GM20000 (cell line): ENCODE results near the gene CDK14.

Experiments used
- DNase-seq: peaks from one replicate; pipeline ENCODE4 v3.0.0; 2012; ENCODE audit warnings: low spot score
- CTCF ChIP-seq: IDR thresholded peaks from 2 replicates; pipeline ENCODE4 v1.5.1; 2012; ENCODE audit warnings: mild to moderate bottlenecking, control low read depth; ENCODE audit errors: extremely low read depth, missing control alignments

Gene CDK14

GRCh38 chr7:90706072-90706716 is 110.1 kb downstream of the CDK14 start:
- DNase-seq, result no peak
- TF ChIP-seq CTCF, result no peak

GRCh38 chr7:90708841-90709317 is 112.8 kb downstream of the CDK14 start:
- TF ChIP-seq CTCF, result peak; percentile 50
- DNase-seq, result peak; percentile 43

- no peak for DNase-seq
- no peak for TF ChIP-seq CTCF
Observed at GRCh38 chr7:90709501-90710465, 113.7 kb downstream of the CDK14 start.

GRCh38 chr7:90710466-90710850 is 114.3 kb downstream of the CDK14 start:
- DNase-seq, result no peak
- no peak for TF ChIP-seq CTCF

- DNase-seq, result no peak
- no peak for TF ChIP-seq CTCF
Observed at GRCh38 chr7:90713628-90714027, 117.5 kb downstream of the CDK14 start.

GRCh38 chr7:90715067-90715466 is 118.9 kb downstream of the CDK14 start:
- DNase-seq, result no peak
- TF ChIP-seq CTCF, result no peak
